HL-60 (cell line): Measurements from ENCODE around the gene CFAP20DC.
"Not testable (repeated sequence)": the region's sequence is repeated elsewhere in the genome, so short reads cannot be mapped to it uniquely, and the experiment has no call there.

Source experiments
- DNase-seq, 2 experiments: peaks; one replicate each; pipeline ENCODE4 v3.0.0-alpha.2; 2010 to 2020; ENCODE audit warnings: low read depth in 1 of 2, low spot score in 1 of 2
- H3K27ac ChIP-seq: fragments of 250-450 bp; sonication (Bioruptor Pico); replicated peaks from 2 replicates; pipeline ENCODE4 v1.5.1; 2020; ENCODE audit warnings: mild to moderate bottlenecking, moderate library complexity
- H3K27me3 ChIP-seq: fragments of 250-450 bp; sonication (Bioruptor Pico); 2 replicates; pipeline ENCODE4 v1.5.1; 2021; ENCODE audit warnings: mild to moderate bottlenecking, moderate library complexity; ENCODE audit not compliant: insufficient read depth, poor library complexity, severe bottlenecking
- H3K4me3 ChIP-seq: replicated peaks from 2 replicates; pipeline ENCODE4 v1.5.1; 2011; ENCODE audit warnings: mild to moderate bottlenecking, control low read depth, low read length; ENCODE audit not compliant: insufficient read depth
- GABPA ChIP-seq: IDR thresholded peaks from 2 replicates; pipeline ENCODE4 v1.6.1; 2012; ENCODE audit warnings: low read depth
- POLR2AphosphoS5 ChIP-seq: IDR thresholded peaks from 2 replicates; pipeline ENCODE4 v1.6.1; 2012; ENCODE audit warnings: low read depth
- SPI1 ChIP-seq: IDR thresholded peaks from 2 replicates; pipeline ENCODE4 v1.6.1; 2012; ENCODE audit warnings: low read depth, mild to moderate bottlenecking, borderline replicate concordance
- TF ChIP-seq, protein P1 (sequence below): IDR thresholded peaks from 2 replicates; pipeline ENCODE4 v1.6.1; 2012; ENCODE audit warnings: low read depth; ENCODE audit not compliant: insufficient replicate concordance
- TF ChIP-seq, protein P2 (sequence below): IDR thresholded peaks from one replicate; pipeline ENCODE4 v1.5.1; 2011; ENCODE audit warnings: low read length, control low read depth, inconsistent platforms; ENCODE audit not compliant: insufficient read depth

The CFAP20DC gene

DNA sequence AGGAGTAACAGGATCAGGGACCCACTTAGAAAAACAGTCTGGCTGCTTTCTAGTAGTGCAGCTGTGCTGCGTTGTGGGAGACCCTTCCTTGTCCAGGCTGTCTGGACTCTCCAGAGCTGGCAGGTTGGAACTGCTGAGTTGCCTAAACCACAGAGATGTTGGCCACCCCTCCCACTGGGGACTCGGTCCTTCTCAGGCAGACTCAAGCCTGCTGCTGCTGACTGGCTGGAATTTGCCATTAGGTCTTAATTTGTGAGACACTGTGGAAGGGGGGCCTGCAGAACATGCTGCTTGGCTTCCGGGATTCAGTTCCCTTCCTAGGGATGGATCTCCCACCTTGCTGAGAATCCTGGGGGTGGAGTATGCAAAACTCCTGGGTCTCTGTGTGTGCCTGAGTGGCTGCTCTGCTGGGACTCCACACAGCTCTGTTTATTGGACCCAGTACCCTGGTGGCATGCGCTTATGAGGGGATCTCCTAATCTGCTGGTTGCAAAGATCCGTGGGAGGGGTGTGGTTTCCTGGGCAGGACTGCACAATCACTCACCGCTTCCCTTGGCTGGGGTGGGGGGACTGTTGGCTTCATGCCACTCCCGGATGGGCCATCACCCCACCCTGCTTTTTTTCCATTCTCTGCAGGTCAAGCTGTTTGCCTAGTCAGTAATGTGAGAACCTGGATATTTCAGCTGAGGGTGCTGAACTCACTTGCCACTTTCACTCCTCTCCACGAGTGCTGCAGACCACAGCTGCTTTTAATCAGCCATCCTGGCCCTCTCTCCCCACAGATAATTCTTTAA lies 150.5 kb downstream of the CFAP20DC start:
- no peak overlapping the region for H3K27ac ChIP-seq
- no peak overlapping the region for H3K4me3 ChIP-seq
- peak; percentile 76; the same call in 1 of the 2 replicates for TF ChIP-seq POLR2AphosphoS5
- TF ChIP-seq, protein P1, sequence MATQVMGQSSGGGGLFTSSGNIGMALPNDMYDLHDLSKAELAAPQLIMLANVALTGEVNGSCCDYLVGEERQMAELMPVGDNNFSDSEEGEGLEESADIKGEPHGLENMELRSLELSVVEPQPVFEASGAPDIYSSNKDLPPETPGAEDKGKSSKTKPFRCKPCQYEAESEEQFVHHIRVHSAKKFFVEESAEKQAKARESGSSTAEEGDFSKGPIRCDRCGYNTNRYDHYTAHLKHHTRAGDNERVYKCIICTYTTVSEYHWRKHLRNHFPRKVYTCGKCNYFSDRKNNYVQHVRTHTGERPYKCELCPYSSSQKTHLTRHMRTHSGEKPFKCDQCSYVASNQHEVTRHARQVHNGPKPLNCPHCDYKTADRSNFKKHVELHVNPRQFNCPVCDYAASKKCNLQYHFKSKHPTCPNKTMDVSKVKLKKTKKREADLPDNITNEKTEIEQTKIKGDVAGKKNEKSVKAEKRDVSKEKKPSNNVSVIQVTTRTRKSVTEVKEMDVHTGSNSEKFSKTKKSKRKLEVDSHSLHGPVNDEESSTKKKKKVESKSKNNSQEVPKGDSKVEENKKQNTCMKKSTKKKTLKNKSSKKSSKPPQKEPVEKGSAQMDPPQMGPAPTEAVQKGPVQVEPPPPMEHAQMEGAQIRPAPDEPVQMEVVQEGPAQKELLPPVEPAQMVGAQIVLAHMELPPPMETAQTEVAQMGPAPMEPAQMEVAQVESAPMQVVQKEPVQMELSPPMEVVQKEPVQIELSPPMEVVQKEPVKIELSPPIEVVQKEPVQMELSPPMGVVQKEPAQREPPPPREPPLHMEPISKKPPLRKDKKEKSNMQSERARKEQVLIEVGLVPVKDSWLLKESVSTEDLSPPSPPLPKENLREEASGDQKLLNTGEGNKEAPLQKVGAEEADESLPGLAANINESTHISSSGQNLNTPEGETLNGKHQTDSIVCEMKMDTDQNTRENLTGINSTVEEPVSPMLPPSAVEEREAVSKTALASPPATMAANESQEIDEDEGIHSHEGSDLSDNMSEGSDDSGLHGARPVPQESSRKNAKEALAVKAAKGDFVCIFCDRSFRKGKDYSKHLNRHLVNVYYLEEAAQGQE: no peak
- TF ChIP-seq SPI1: no peak
- TF ChIP-seq, protein P2, sequence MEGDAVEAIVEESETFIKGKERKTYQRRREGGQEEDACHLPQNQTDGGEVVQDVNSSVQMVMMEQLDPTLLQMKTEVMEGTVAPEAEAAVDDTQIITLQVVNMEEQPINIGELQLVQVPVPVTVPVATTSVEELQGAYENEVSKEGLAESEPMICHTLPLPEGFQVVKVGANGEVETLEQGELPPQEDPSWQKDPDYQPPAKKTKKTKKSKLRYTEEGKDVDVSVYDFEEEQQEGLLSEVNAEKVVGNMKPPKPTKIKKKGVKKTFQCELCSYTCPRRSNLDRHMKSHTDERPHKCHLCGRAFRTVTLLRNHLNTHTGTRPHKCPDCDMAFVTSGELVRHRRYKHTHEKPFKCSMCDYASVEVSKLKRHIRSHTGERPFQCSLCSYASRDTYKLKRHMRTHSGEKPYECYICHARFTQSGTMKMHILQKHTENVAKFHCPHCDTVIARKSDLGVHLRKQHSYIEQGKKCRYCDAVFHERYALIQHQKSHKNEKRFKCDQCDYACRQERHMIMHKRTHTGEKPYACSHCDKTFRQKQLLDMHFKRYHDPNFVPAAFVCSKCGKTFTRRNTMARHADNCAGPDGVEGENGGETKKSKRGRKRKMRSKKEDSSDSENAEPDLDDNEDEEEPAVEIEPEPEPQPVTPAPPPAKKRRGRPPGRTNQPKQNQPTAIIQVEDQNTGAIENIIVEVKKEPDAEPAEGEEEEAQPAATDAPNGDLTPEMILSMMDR: no peak
- no peak for TF ChIP-seq GABPA

DNA sequence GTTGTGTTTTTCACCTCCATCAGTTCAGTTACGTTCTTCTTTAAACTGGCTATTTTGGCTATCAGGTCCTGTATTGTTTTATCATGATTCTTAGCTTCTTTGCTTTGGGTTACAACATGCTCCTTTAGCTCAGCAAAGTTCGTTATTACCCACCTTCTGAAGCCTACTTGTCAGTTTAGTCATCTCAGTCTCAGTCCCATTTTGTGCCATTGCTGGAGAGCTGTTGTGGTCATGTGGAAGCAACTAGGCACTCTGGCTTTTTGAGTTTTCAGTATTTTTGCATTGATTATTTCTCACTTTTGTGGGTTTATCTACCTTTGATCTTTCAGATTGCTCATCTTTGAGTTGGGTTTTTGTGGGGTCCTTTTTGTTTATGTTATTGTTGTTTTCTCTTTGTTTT lies 151.3 kb downstream of the CFAP20DC start:
- no peak overlapping the region for H3K27ac ChIP-seq
- H3K4me3 ChIP-seq: no peak overlapping the region
- H3K27me3 ChIP-seq: no peaks in the 10 kb centered on the region
- no peak for DNase-seq
- TF ChIP-seq, protein P2: no peak
- TF ChIP-seq POLR2AphosphoS5 (no peak), GABPA (no peak), SPI1 (no peak)
- TF ChIP-seq, protein P1: no peak

More for the DNA sequence above, 150.5 kb downstream of the CFAP20DC start:
- H3K27me3 ChIP-seq: no peaks in the 10 kb centered on the region
- peak in 1 of 2 experiments; percentile 4 for DNase-seq

DNA sequence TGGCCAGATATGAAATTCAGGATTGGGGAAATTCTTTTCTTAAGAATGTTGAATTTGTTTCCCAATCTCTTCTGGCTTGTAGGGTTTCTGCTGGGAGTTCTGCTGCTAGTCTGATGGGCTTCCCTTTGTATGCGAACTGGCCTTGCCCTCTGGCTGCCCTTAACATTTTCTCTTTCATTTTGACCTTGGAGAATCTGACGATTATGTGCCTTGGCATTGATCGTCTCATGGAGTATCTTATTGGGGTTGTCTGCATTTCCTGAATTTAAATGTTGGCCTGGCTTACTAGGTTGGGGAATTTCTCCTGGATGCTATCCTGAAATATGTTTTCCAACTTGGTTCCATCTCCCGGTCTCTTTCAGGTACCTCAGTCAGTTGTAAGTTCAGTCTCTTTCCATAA lies 152.2 kb downstream of the CFAP20DC start:
- Histone ChIP-seq H3K4me3 (no peak overlapping the region), H3K27ac (no peak overlapping the region), H3K27me3 (no peaks in the 10 kb centered on the region)
- no peak for DNase-seq
- TF ChIP-seq, protein P2: no peak
- no peak for TF ChIP-seq POLR2AphosphoS5
- TF ChIP-seq, protein P1: no peak
- no peak for TF ChIP-seq GABPA
- TF ChIP-seq SPI1: no peak

DNA sequence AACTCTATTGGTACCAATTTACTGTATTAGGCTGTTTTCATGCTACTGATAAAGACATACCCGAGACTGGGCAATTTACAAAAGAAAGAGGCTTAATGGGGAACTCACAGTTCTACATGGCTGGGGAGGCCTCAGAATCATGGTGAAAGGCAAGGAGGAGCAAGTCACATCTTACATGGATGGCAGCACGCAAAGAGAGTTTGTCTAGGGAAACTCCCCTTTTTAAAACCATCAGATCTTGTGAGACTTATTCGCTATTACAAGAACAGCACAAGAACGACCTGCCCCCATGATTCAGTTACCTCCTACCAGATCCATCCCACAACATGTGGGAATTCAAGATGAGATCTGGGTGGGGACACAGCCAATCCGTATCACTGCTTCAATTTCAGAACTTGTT lies 154.1 kb downstream of the CFAP20DC start:
- not testable (repeated sequence) for H3K27ac ChIP-seq, H3K4me3 ChIP-seq, DNase-seq, H3K27me3 ChIP-seq
